Cardiac fibroblast (primary cell): ENCODE measurements around the gene ATP8B1.

Experiments
- DNase-seq, 2 donors: peaks; one replicate each; pipeline versions ENCODE4 v3.0.0 to v3.0.0-alpha.2; 2010; ENCODE audit warnings: low read depth in 2 of 2
- H3K4me3 ChIP-seq, 2 donors: replicated peaks in 1 of 2; 1 replicate in 1 of 2; 2 replicates in 1 of 2; pipeline ENCODE4 v1.5.1; 2011; ENCODE audit warnings: low read depth in 2 of 2, low read length in 2 of 2, mild to moderate bottlenecking in 2 of 2, moderate library complexity in 1 of 2
- TF ChIP-seq, protein P1 (sequence below): IDR thresholded peaks from one replicate; pipeline ENCODE4 v1.5.1; 2011; ENCODE audit warnings: low read depth, mild to moderate bottlenecking, low read length, inconsistent platforms

ATP8B1 gene

DNA sequence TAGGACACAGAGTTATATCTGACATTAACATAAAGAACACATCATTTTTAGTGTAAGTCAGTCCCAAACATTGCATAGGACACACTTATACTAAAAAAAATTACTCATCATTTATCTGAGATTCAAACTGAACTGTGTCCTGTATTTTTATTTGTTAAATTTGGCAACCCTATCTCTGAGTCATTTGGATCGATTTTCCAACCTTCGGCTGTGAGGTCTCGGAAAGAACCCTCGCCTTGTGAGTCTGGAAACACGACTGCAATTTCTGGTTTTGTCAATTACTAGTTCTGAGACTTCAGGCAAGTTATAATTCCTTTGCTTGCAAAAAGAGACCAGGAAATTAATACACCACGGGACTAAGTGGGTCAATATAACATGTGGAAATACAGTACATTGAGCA is 14.0 kb downstream of the ATP8B1 start:
- TF ChIP-seq, protein P1, sequence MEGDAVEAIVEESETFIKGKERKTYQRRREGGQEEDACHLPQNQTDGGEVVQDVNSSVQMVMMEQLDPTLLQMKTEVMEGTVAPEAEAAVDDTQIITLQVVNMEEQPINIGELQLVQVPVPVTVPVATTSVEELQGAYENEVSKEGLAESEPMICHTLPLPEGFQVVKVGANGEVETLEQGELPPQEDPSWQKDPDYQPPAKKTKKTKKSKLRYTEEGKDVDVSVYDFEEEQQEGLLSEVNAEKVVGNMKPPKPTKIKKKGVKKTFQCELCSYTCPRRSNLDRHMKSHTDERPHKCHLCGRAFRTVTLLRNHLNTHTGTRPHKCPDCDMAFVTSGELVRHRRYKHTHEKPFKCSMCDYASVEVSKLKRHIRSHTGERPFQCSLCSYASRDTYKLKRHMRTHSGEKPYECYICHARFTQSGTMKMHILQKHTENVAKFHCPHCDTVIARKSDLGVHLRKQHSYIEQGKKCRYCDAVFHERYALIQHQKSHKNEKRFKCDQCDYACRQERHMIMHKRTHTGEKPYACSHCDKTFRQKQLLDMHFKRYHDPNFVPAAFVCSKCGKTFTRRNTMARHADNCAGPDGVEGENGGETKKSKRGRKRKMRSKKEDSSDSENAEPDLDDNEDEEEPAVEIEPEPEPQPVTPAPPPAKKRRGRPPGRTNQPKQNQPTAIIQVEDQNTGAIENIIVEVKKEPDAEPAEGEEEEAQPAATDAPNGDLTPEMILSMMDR = no peak
- H3K4me3 ChIP-seq = peak overlapping the region in 1 of 2 donors; percentile 8
- peak; percentile 56 to 59 for DNase-seq

DNA sequence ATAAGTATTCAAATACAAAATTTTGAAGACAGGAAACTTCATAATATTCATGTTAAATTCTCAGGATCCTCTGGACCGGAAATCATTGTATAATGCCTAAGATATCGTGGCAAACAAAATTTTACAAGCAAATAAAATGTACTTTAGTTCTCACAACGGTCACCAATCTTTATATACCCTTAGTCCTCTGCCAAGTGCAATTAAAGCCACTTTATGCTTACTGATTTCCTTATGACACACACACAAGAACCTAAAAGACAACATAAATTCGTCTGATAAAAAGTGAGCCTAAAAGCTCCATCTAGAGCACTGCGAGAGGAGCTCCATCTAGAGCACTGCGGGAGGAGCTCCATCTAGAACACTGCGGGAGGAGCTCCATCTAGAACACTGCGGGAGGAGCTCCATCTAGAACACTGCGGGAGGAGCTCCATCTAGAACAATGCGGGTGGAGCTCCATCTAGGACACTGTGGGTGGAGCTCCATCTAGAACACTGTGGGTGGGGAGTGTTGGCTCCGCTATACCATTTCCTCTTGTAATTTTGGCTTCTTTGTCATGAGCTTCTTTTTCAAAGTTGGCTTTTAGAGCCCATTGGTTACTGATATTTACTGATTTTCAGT is 15.9 kb downstream of the ATP8B1 start:
- DNase-seq = no peak
- TF ChIP-seq, protein P1 = no peak
- H3K4me3 ChIP-seq = no peak overlapping the region

DNA sequence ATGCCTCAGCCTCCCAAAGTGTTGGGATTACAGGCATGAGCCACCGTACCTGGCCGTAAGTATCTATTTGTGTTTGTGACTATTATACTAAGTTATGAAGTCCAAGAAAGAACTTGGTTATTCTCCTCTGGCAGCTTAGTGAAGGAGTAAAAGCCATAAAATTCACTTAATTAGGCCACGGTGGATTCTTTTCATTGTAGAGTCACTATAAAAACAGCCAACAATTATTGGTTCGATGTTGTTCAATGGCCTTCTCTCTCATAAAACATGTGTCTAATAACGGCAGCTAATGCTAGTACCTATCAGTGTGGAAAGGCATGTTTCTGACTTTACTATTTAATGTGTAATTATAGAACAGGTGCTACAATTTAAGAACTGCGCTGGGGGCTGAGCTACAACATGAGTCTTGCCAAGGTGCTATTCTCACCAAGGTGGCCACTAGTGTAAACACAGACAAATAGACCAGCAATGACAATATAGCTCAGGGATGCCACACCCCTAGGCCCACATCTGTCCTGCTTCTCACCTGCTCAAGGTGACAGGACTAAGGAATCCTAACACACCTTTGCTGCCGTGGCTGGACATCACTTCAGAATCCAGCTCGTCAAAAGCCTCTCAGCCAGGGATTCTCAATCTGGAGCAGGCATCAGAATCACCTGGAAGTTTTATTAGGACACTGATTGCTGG is 17.2 kb downstream of the ATP8B1 start:
- TF ChIP-seq, protein P1 = no peak
- H3K4me3 ChIP-seq = no peak overlapping the region
- DNase-seq = no peak

DNA sequence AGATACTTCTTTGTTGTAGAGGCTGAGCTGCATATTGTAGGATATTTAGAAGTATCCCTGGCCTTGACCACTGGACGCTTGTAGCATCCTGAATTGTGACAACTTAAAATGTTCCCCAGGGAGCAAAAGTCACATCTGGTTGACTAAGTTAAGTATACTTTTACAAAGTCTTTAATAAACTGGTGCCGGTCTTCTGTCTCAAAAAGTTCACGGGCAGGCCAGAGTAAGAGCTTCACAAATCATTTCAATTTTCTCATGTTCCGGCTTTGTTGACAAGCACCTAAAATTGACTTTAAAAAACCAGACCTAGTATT is 18.4 kb downstream of the ATP8B1 start:
- no peak for DNase-seq
- TF ChIP-seq, protein P1 = no peak
- no peak overlapping the region for H3K4me3 ChIP-seq

DNA sequence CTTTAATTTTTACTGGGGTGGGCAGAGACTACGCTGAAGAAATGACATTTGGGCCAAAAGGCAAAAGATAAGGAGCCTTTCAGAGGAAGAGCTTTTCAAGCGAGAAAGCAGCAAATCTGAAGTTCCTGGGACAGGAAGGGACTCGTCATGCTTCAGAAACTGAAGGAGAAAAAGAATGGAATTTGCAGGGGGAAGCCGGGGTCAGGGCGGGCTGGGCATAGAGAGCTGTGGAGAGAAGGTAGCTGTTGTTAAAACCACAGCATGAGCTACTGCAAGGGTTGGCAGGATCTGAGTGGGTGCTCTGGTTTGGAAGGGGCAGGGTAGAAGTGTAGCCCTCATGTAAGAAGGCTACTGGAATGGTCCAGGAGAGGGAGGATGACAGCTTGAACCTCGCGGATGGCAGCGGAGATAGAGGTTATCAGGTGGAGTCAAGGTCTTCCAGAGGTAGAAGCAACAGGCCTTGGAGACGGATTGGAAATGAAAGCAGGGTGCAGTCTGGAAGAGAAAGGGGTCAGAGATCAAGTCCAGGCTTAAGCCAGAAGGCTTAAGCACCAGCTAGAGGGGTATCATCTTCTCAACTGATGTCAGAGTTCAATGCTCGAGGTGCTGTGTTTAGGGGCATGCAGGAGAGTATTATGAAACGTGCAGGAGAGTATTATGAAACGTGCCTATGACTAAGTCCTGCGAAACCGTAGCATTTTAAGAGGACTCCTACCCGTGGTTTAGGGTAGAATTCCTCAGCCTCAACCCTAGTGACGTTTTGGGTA is 18.9 kb downstream of the ATP8B1 start:
- peak; percentile 82 to 91 for DNase-seq
- H3K4me3 ChIP-seq = no peak overlapping the region
- TF ChIP-seq, protein P1 = no peak

DNA sequence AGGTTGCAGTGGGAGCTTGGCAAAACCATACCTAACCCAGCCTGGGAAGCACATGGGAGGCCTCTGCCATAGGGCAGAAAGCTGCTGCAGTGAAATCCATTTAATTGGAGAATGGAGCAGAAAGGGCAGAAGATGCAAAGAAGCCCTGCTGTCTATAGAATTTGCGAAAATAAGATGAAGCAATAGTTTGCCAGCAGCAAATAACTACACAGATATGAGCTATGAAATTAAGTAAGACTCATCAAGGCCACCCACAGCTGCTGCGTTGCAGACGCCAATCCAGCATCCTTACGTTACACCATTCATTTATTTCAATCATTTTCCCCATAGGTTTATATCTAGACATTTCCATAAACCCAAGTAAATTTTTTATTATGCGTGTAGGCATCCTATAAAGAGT is 21.1 kb downstream of the ATP8B1 start:
- no peak for DNase-seq
- no peak overlapping the region for H3K4me3 ChIP-seq
- TF ChIP-seq, protein P1 = no peak
